RPMI8226 (cell line): ENCODE data around the gene FNBP1L.

Source experiments
- DNase-seq: peaks from one replicate; pipeline ENCODE4 v3.0.0-alpha.2; 2015

FNBP1L gene

GRCh38 chr1:93575621-93576284 is 127.8 kb downstream of the FNBP1L start:
- no peak for DNase-seq

GRCh38 chr1:93576346-93576745 is 128.4 kb downstream of the FNBP1L start:
- no peak for DNase-seq

- no peak for DNase-seq
These were observed 128.8 kb downstream of the FNBP1L start for GRCh38 chr1:93576746-93577145.

- no peak for DNase-seq
These were observed 129.9 kb downstream of the FNBP1L start for GRCh38 chr1:93577536-93578432.

GRCh38 chr1:93578433-93578830 is 130.5 kb downstream of the FNBP1L start:
- no peak for DNase-seq

GRCh38 chr1:93578911-93579825 is 131.2 kb downstream of the FNBP1L start:
- DNase-seq, result no peak

- no peak for DNase-seq
These were observed 132.0 kb downstream of the FNBP1L start for GRCh38 chr1:93579891-93580290.

- DNase-seq, result no peak
These were observed 134.3 kb downstream of the FNBP1L start for GRCh38 chr1:93581917-93582850.

- DNase-seq, result no peak
These were observed 136.5 kb downstream of the FNBP1L start for GRCh38 chr1:93584261-93585003.

- DNase-seq, result no peak
These were observed 137.4 kb downstream of the FNBP1L start for GRCh38 chr1:93585059-93585966.

- DNase-seq, result no peak
These were observed 139.4 kb downstream of the FNBP1L start for GRCh38 chr1:93587354-93587753.

- peak; percentile 44 for DNase-seq
These were observed 140.3 kb downstream of the FNBP1L start for GRCh38 chr1:93588206-93588605.

- no peak for DNase-seq
These were observed 141.0 kb downstream of the FNBP1L start for GRCh38 chr1:93588955-93589354.

- DNase-seq, result peak; percentile 37
These were observed 143.4 kb downstream of the FNBP1L start for GRCh38 chr1:93591291-93591675.

GRCh38 chr1:93591676-93592550 is 144.0 kb downstream of the FNBP1L start:
- DNase-seq, result peak; percentile 96

GRCh38 chr1:93592551-93592949 is 144.6 kb downstream of the FNBP1L start:
- DNase-seq, result peak; percentile 8

- no peak for DNase-seq
These were observed 146.1 kb downstream of the FNBP1L start for GRCh38 chr1:93593854-93594602.

- no peak for DNase-seq
These were observed 146.6 kb downstream of the FNBP1L start for GRCh38 chr1:93594603-93594880.

GRCh38 chr1:93595266-93595665 is 147.3 kb downstream of the FNBP1L start:
- no peak for DNase-seq
